ENCODE measurements around the gene PRDM10. TPM values are rescaled to one million over a fixed set of nuclear protein-coding genes. Genes with fewer than 3 reads are reported as not detected.

Gene PRDM10
- total RNA-seq, 1 donor from 2014 or later = 12.5 TPM

GRCh38 chr11:130006929-130007328 is 4.3 kb upstream of the PRDM10 start:
- DNase-seq (ENCODE audit: low spot score) = no peak

- no peak for DNase-seq (ENCODE audit: low spot score)
Observed at GRCh38 chr11:130003717-130004001, 1.0 kb upstream of the PRDM10 start.

GRCh38 chr11:130002846-130003716 is 446 bp upstream of the PRDM10 start:
- DNase-seq (ENCODE audit: low spot score) = peak; percentile 95

- peak; percentile 15 for DNase-seq (ENCODE audit: low spot score)
Observed at GRCh38 chr11:130001461-130002351, 929 bp downstream of the PRDM10 start.

- DNase-seq (ENCODE audit: low spot score) = no peak
Observed at GRCh38 chr11:130000552-130001176, 2.0 kb downstream of the PRDM10 start.

- no peak for DNase-seq (ENCODE audit: low spot score)
Observed at GRCh38 chr11:129999407-129999806, 3.2 kb downstream of the PRDM10 start.

GRCh38 chr11:129998905-129999304 is 3.7 kb downstream of the PRDM10 start:
- DNase-seq (ENCODE audit: low spot score) = no peak

- no peak for DNase-seq (ENCODE audit: low spot score)
Observed at GRCh38 chr11:129998107-129998506, 4.5 kb downstream of the PRDM10 start.

GRCh38 chr11:129997513-129997912 is 5.1 kb downstream of the PRDM10 start:
- DNase-seq (ENCODE audit: low spot score) = no peak

GRCh38 chr11:129996113-129996870 is 6.3 kb downstream of the PRDM10 start:
- no peak for DNase-seq (ENCODE audit: low spot score)

- no peak for DNase-seq (ENCODE audit: low spot score)
Observed at GRCh38 chr11:129995163-129995562, 7.5 kb downstream of the PRDM10 start.

- peak; percentile 19 for DNase-seq (ENCODE audit: low spot score)
Observed at GRCh38 chr11:129992161-129992944, 10.3 kb downstream of the PRDM10 start.

- no peak for DNase-seq (ENCODE audit: low spot score)
Observed at GRCh38 chr11:129989149-129989813, 13.4 kb downstream of the PRDM10 start.

GRCh38 chr11:129987950-129988349 is 14.7 kb downstream of the PRDM10 start:
- DNase-seq (ENCODE audit: low spot score) = no peak

- no peak for DNase-seq (ENCODE audit: low spot score)
Observed at GRCh38 chr11:129985823-129986222, 16.8 kb downstream of the PRDM10 start.

- DNase-seq (ENCODE audit: low spot score) = no peak
Observed at GRCh38 chr11:129980086-129980485, 22.5 kb downstream of the PRDM10 start.

GRCh38 chr11:129979046-129979605 is 23.5 kb downstream of the PRDM10 start:
- DNase-seq (ENCODE audit: low spot score) = no peak

- no peak for DNase-seq (ENCODE audit: low spot score)
Observed at GRCh38 chr11:129978447-129978846, 24.2 kb downstream of the PRDM10 start.

GRCh38 chr11:129976328-129976727 is 26.3 kb downstream of the PRDM10 start:
- no peak for DNase-seq (ENCODE audit: low spot score)

GRCh38 chr11:129975543-129975942 is 27.1 kb downstream of the PRDM10 start:
- no peak for DNase-seq (ENCODE audit: low spot score)
